HEK293 (cell line): ENCODE results near the gene ITGA7.

Experiments
- CTCF ChIP-seq: fragments of 450-650 bp; formaldehyde crosslinking; IDR thresholded peaks from 2 replicates; pipeline ENCODE4 v1.5.1; 2016; ENCODE audit warnings: missing biosample characterization, missing genetic modification characterization
- REST ChIP-seq: fragments of 450-650 bp; formaldehyde crosslinking; IDR thresholded peaks from 2 replicates; pipeline ENCODE4 v1.5.1; 2016; ENCODE audit warnings: missing biosample characterization, missing genetic modification characterization
- ZNF654 ChIP-seq: fragments of 450-650 bp; formaldehyde crosslinking; IDR thresholded peaks from 2 replicates; pipeline ENCODE4 v1.5.1; 2016; ENCODE audit warnings: low read depth, missing biosample characterization, missing genetic modification characterization

- TF ChIP-seq REST (tag by site-specific recombination) (no peak), ZNF654 (tag by site-specific recombination) (no peak), CTCF (tag by site-specific recombination) (no peak)
Measured at GRCh38 chr12:55654511-55655214, 53.0 kb downstream of the ITGA7 start.
